ENCODE results near the gene TAF4. TPM values are rescaled to one million over a fixed set of nuclear protein-coding genes. Genes with fewer than 3 reads are reported as not detected.

Gene TAF4
- total RNA-seq, 1 experiment from 2014 or later: 94.9 TPM

GRCh38 chr20:61933951-61934715 lies 131.5 kb downstream of the TAF4 start:
- POLR2A ChIA-PET: no interaction called here

GRCh38 chr20:61933481-61933950 lies 132.2 kb downstream of the TAF4 start:
- H3K4me3 ChIP-seq (ENCODE audit: low read depth, low read length): no peak overlapping the region
- peaks cover 5% of the 10 kb centered on the region for H3K27me3 Mint-ChIP-seq (ENCODE audit: insufficient read depth, unreplicated experiment)
- no peak overlapping the region for H3K4me3 Mint-ChIP-seq (ENCODE audit: unreplicated experiment)
- no TSS peak for BruUV-seq (replicated peaks)
- H3K27me3 ChIP-seq (replicated peaks; ENCODE audit: control insufficient read depth, insufficient read depth, low read length): no peaks in the 10 kb centered on the region
- no peaks in the 10 kb centered on the region for H3K4me1 ChIP-seq
- H3K4me1 Mint-ChIP-seq (ENCODE audit: low read depth, unreplicated experiment): no peaks in the 10 kb centered on the region
- POLR2A ChIA-PET: no interaction called here
- DNase-seq: peak in 1 of 2 experiments; percentile 46
- no peak for TF ChIP-seq CTCF (IDR thresholded peaks at IDR 0.05; ENCODE audit: insufficient read depth in 1 of 2, low read depth in 1 of 2, low read length in 1 of 2, severe bottlenecking in 1 of 2, unreplicated experiment in 1 of 2)
- intact Hi-C loops (cut with micrococcal nuclease; ENCODE audit: unreplicated experiment): no loop called here
- no peak overlapping the region for H3K27ac Mint-ChIP-seq (ENCODE audit: unreplicated experiment)
- H3K36me3 ChIP-seq (ENCODE audit: control insufficient read depth, insufficient read depth, low read length): no peaks in the 10 kb centered on the region
- H3K9me3 ChIP-seq: peaks cover 14% of the 10 kb centered on the region
- H3K36me3 Mint-ChIP-seq (ENCODE audit: insufficient read depth, unreplicated experiment): peaks cover 13% of the 10 kb centered on the region
- CTCF ChIA-PET: no interaction called here
- no peaks in the 10 kb centered on the region for H3K9me3 Mint-ChIP-seq (ENCODE audit: unreplicated experiment)

More at GRCh38 chr20:61933951-61934715, 131.5 kb downstream of the TAF4 start:
- Mint-ChIP-seq H3K36me3 (ENCODE audit: insufficient read depth, unreplicated experiment) (peaks cover 13% of the 10 kb centered on the region), H3K4me3 (ENCODE audit: unreplicated experiment) (no peak overlapping the region), H3K4me1 (ENCODE audit: low read depth, unreplicated experiment) (no peaks in the 10 kb centered on the region), H3K27me3 (ENCODE audit: insufficient read depth, unreplicated experiment) (peaks cover 3% of the 10 kb centered on the region), H3K27ac (ENCODE audit: unreplicated experiment) (no peak overlapping the region), H3K9me3 (ENCODE audit: unreplicated experiment) (no peaks in the 10 kb centered on the region)
- DNase-seq: peak in 1 of 2 experiments; percentile 44
- intact Hi-C loops (cut with micrococcal nuclease; ENCODE audit: unreplicated experiment): no loop called here
- H3K4me1 ChIP-seq: no peaks in the 10 kb centered on the region
- CTCF ChIA-PET: no interaction called here
- no peak for TF ChIP-seq CTCF (IDR thresholded peaks at IDR 0.05; ENCODE audit: insufficient read depth in 1 of 2, low read depth in 1 of 2, low read length in 1 of 2, severe bottlenecking in 1 of 2, unreplicated experiment in 1 of 2)
- no peaks in the 10 kb centered on the region for H3K27me3 ChIP-seq (replicated peaks; ENCODE audit: control insufficient read depth, insufficient read depth, low read length)
- H3K36me3 ChIP-seq (ENCODE audit: control insufficient read depth, insufficient read depth, low read length): no peaks in the 10 kb centered on the region
- no peak overlapping the region for H3K4me3 ChIP-seq (ENCODE audit: low read depth, low read length)
- H3K9me3 ChIP-seq: peaks cover 11% of the 10 kb centered on the region
- no TSS peak for BruUV-seq (replicated peaks)

GRCh38 chr20:61932711-61933480 lies 132.8 kb downstream of the TAF4 start:
- H3K4me3 ChIP-seq (ENCODE audit: low read depth, low read length): no peak overlapping the region
- BruUV-seq (replicated peaks): no TSS peak

More at GRCh38 chr20:61932711-61933480, 132.8 kb downstream of the TAF4 start:
- intact Hi-C loops (cut with micrococcal nuclease; ENCODE audit: unreplicated experiment): no loop called here
- H3K36me3 ChIP-seq (ENCODE audit: control insufficient read depth, insufficient read depth, low read length): no peaks in the 10 kb centered on the region
- H3K9me3 ChIP-seq: peaks cover 17% of the 10 kb centered on the region
- Mint-ChIP-seq H3K9me3 (ENCODE audit: unreplicated experiment) (no peaks in the 10 kb centered on the region), H3K4me1 (ENCODE audit: low read depth, unreplicated experiment) (no peaks in the 10 kb centered on the region), H3K36me3 (ENCODE audit: insufficient read depth, unreplicated experiment) (peaks cover 13% of the 10 kb centered on the region), H3K27ac (ENCODE audit: unreplicated experiment) (no peak overlapping the region), H3K4me3 (ENCODE audit: unreplicated experiment) (no peak overlapping the region), H3K27me3 (ENCODE audit: insufficient read depth, unreplicated experiment) (peaks cover 8% of the 10 kb centered on the region)
- no peaks in the 10 kb centered on the region for H3K27me3 ChIP-seq (replicated peaks; ENCODE audit: control insufficient read depth, insufficient read depth, low read length)
- no peak for TF ChIP-seq CTCF (IDR thresholded peaks at IDR 0.05; ENCODE audit: insufficient read depth in 1 of 2, low read depth in 1 of 2, low read length in 1 of 2, severe bottlenecking in 1 of 2, unreplicated experiment in 1 of 2)
- ChIA-PET CTCF (no interaction called here), POLR2A (interaction anchor here (0.5 kb wide), 1 partner anchor 29 kb away, joined by 4 read pairs; no protein-coding TSS in a partner anchor)
- H3K4me1 ChIP-seq: no peaks in the 10 kb centered on the region
- DNase-seq: peak in 1 of 2 experiments; percentile 44
